Right cardiac atrium (tissue), 5 donors: ENCODE results near the gene KSR1. TPM values are rescaled to one million over a fixed set of nuclear protein-coding genes. Genes with fewer than 3 reads are reported as not detected.
A peak's percentile ranks its signal among the peaks of the same experiment; 100 is the strongest.

Experiments used
- ATAC-seq, 2 donors: fragments of 200-7000 bp; cut with Tn5 transposase; one replicate each; pipeline versions ENCODE4 v1.8.0 to v1.9.1; 2020; ENCODE audit warnings: moderate library complexity in 2 of 2, mild to moderate bottlenecking in 1 of 2
- DNase-seq, 3 donors: peaks; one replicate each; pipeline ENCODE4 v3.0.0-alpha.2; 2020
- H3K27ac ChIP-seq: one replicate; pipeline ENCODE4 v1.5.1; 2013; ENCODE audit warnings: mild to moderate bottlenecking, low read length, control low read depth, moderate library complexity
- H3K27me3 ChIP-seq: one replicate; pipeline ENCODE4 v1.6.1; 2013; ENCODE audit not compliant: control insufficient read depth, insufficient read depth
- H3K4me1 ChIP-seq: one replicate; pipeline ENCODE4 v1.6.1; 2013; ENCODE audit warnings: low read length; ENCODE audit not compliant: control insufficient read depth, insufficient read depth
- H3K4me3 ChIP-seq: one replicate; pipeline ENCODE4 v1.5.1; 2013; ENCODE audit warnings: low read length, control low read depth
- H3K9me3 ChIP-seq: one replicate; pipeline ENCODE4 v1.6.1; 2013; ENCODE audit warnings: low read length; ENCODE audit not compliant: control insufficient read depth
- WGBS: extraction: QIAGEN DNeasy Blood & Tissue Kit; methylation state at CpG from one replicate; pipeline ENCODE4 v1.1.7; 2013; 5-methylcytosine and 5-hydroxymethylcytosine counted together
- intact Hi-C, 4 donors: fragments of 100-400 bp; cut with DNase I; formaldehyde crosslinking; loops; one replicate each; pipeline versions ENCODE4 v1.11.0 to v1.14.0; 2022 to 2023
- polyA plus RNA-seq: library from polyadenylated mRNA; stranded (reverse); fragments of 200-250 nt; gene quantifications from one replicate; pipeline ENCODE4 v1.2.3, GENCODE V29; 2013
- total RNA-seq, 4 donors: library from RNA; stranded (reverse); fragmentation: NEBNext Ultra II Directional; extraction: Animal tissue kit (Norgen Biotek cat#: 25700); gene quantifications; one replicate each; pipeline ENCODE4 v1.2.1, GENCODE V29; 2021
- donor health status: healthy with polysubstance abuse.
- donor health status: DM: no; HTN: yes; CAD: no.
- donor health status: DM: no; HTN: no; CAD: no.
- donor health status: DM: no; HTN: yes; CAD: no; lungs with severe emphysema.
- donor health status: DM: yes; HTN: yes; CAD: no.

Gene KSR1
- total and polyA plus RNA-seq, 5 donors = 8.7 to 22.7 (median 13.1) TPM

- no peaks in the 10 kb centered on the region for H3K9me3 ChIP-seq
- no peak overlapping the region for H3K4me3 ChIP-seq
- intact Hi-C loops = no loop called here
- peaks cover 6% of the 10 kb centered on the region for H3K4me1 ChIP-seq
- DNase-seq = no peak
- H3K27ac ChIP-seq = peak overlapping the region; percentile 13
- 65% methylated on average over 5 of the region's 5 CpGs for WGBS
- no peak for ATAC-seq
- no peaks in the 10 kb centered on the region for H3K27me3 ChIP-seq
These were observed 112.6 kb downstream of the KSR1 start for GRCh38 chr17:27568811-27569210.

GRCh38 chr17:27569257-27569722 is 113.0 kb downstream of the KSR1 start:
- Histone ChIP-seq H3K27ac (no peak overlapping the region), H3K9me3 (no peaks in the 10 kb centered on the region), H3K4me3 (no peak overlapping the region), H3K27me3 (no peaks in the 10 kb centered on the region), H3K4me1 (peaks cover 6% of the 10 kb centered on the region)
- intact Hi-C loops = no loop called here
- DNase-seq (peak in 2 of 3 donors; percentile 74), ATAC-seq (peak in 1 of 2 donors; percentile 20)
- 87% methylated on average over 6 of the region's 6 CpGs for WGBS

GRCh38 chr17:27569884-27570577 is 113.8 kb downstream of the KSR1 start:
- WGBS = 91% methylated on average over 7 of the region's 7 CpGs
- ATAC-seq = no peak
- Histone ChIP-seq H3K4me3 (no peak overlapping the region), H3K9me3 (no peaks in the 10 kb centered on the region), H3K4me1 (peaks cover 6% of the 10 kb centered on the region), H3K27me3 (no peaks in the 10 kb centered on the region), H3K27ac (no peak overlapping the region)
- intact Hi-C loops = no loop called here
- DNase-seq = peak in 1 of 3 donors; percentile 37

GRCh38 chr17:27570578-27570914 is 114.3 kb downstream of the KSR1 start:
- H3K4me1 ChIP-seq = peaks cover 6% of the 10 kb centered on the region
- ATAC-seq = peak in 1 of 2 donors; percentile 11
- 80% methylated on average over 7 of the region's 7 CpGs for WGBS

GRCh38 chr17:27571563-27572352 is 115.5 kb downstream of the KSR1 start:
- H3K27ac ChIP-seq = no peak overlapping the region
- ATAC-seq (peak in 1 of 2 donors; percentile 9), DNase-seq (no peak)
- no peaks in the 10 kb centered on the region for H3K27me3 ChIP-seq
- H3K4me1 ChIP-seq = peaks cover 6% of the 10 kb centered on the region
- intact Hi-C loops = no loop called here
- WGBS = 75% methylated on average over 12 of the region's 12 CpGs
- no peaks in the 10 kb centered on the region for H3K9me3 ChIP-seq
- no peak overlapping the region for H3K4me3 ChIP-seq

More at GRCh38 chr17:27570578-27570914, 114.3 kb downstream of the KSR1 start:
- Histone ChIP-seq H3K27me3 (no peaks in the 10 kb centered on the region), H3K4me3 (no peak overlapping the region), H3K27ac (no peak overlapping the region), H3K9me3 (no peaks in the 10 kb centered on the region)
- DNase-seq = no peak
- intact Hi-C loops = no loop called here

GRCh38 chr17:27572665-27573064 is 116.4 kb downstream of the KSR1 start:
- WGBS = 79% methylated on average over 7 of the region's 7 CpGs
- Histone ChIP-seq H3K27ac (no peak overlapping the region), H3K27me3 (no peaks in the 10 kb centered on the region), H3K9me3 (no peaks in the 10 kb centered on the region), H3K4me3 (no peak overlapping the region), H3K4me1 (peaks cover 11% of the 10 kb centered on the region)
- intact Hi-C loops = no loop called here
- DNase-seq (no peak), ATAC-seq (no peak)

- H3K4me3 ChIP-seq = no peak overlapping the region
- DNase-seq (no peak), ATAC-seq (no peak)
- peaks cover 16% of the 10 kb centered on the region for H3K4me1 ChIP-seq
- H3K27ac ChIP-seq = no peak overlapping the region
- H3K27me3 ChIP-seq = no peaks in the 10 kb centered on the region
- no peaks in the 10 kb centered on the region for H3K9me3 ChIP-seq
- WGBS = 96% methylated on average over 5 of the region's 5 CpGs
- intact Hi-C loops = no loop called here
These were observed 117.3 kb downstream of the KSR1 start for GRCh38 chr17:27573548-27573947.

GRCh38 chr17:27573971-27574525 is 117.8 kb downstream of the KSR1 start:
- WGBS = 61% methylated on average over 4 of the region's 4 CpGs
- ATAC-seq = no peak
- H3K27ac ChIP-seq = no peak overlapping the region

GRCh38 chr17:27575096-27575911 is 119.1 kb downstream of the KSR1 start:
- DNase-seq (no peak), ATAC-seq (no peak)
- Histone ChIP-seq H3K4me1 (peaks cover 21% of the 10 kb centered on the region), H3K9me3 (no peaks in the 10 kb centered on the region), H3K27me3 (no peaks in the 10 kb centered on the region), H3K27ac (no peak overlapping the region), H3K4me3 (no peak overlapping the region)
- WGBS = 96% methylated on average over 3 of the region's 3 CpGs
- intact Hi-C loops = loop anchor here in 1 of 4 donors (5.0 kb wide), 1 partner anchor 113 kb away; no protein-coding TSS in a partner anchor

More at GRCh38 chr17:27573971-27574525, 117.8 kb downstream of the KSR1 start:
- Histone ChIP-seq H3K4me1 (peaks cover 20% of the 10 kb centered on the region), H3K4me3 (no peak overlapping the region), H3K27me3 (no peaks in the 10 kb centered on the region), H3K9me3 (no peaks in the 10 kb centered on the region)
- no peak for DNase-seq
- intact Hi-C loops = no loop called here

GRCh38 chr17:27575912-27576252 is 119.6 kb downstream of the KSR1 start:
- Histone ChIP-seq H3K9me3 (no peaks in the 10 kb centered on the region), H3K4me3 (no peak overlapping the region), H3K27me3 (no peaks in the 10 kb centered on the region), H3K4me1 (peaks cover 21% of the 10 kb centered on the region), H3K27ac (no peak overlapping the region)
- DNase-seq = no peak
- 88% methylated on average over 2 of the region's 2 CpGs for WGBS
- no peak for ATAC-seq
- intact Hi-C loops = loop anchor here in 1 of 4 donors (5.0 kb wide), 1 partner anchor 114 kb away; no protein-coding TSS in a partner anchor
